ENCODE results near the gene LRP11. TPM values are rescaled to one million over a fixed set of nuclear protein-coding genes. Genes with fewer than 3 reads are reported as not detected.

LRP11 gene
- total RNA-seq, 1 donor from 2014 or later: 54.5 TPM

DNA sequence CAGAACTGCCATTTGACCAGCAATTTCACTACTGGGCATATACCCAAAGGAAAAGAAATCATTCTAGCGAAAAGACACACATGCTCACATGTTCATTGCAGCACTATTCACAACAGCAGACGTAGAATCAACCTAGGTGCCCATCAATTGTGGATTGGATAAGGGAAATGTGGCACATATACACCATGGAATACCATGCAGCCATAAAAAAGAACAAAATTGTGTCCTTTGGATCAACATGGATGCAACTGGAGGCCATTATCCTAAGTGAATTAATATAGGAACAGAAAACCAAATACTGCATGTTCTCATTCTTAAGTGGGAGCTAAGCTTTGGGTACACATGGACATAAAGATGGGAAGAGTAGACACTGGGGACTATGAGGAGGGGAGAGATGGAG lies 17.7 kb upstream of the LRP11 start:
- no peak for DNase-seq (ENCODE audit: low read depth)
- no peak overlapping the region for H3K4me3 ChIP-seq (ENCODE audit: low read depth, low read length)
- TF ChIP-seq, protein P1, sequence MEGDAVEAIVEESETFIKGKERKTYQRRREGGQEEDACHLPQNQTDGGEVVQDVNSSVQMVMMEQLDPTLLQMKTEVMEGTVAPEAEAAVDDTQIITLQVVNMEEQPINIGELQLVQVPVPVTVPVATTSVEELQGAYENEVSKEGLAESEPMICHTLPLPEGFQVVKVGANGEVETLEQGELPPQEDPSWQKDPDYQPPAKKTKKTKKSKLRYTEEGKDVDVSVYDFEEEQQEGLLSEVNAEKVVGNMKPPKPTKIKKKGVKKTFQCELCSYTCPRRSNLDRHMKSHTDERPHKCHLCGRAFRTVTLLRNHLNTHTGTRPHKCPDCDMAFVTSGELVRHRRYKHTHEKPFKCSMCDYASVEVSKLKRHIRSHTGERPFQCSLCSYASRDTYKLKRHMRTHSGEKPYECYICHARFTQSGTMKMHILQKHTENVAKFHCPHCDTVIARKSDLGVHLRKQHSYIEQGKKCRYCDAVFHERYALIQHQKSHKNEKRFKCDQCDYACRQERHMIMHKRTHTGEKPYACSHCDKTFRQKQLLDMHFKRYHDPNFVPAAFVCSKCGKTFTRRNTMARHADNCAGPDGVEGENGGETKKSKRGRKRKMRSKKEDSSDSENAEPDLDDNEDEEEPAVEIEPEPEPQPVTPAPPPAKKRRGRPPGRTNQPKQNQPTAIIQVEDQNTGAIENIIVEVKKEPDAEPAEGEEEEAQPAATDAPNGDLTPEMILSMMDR (conservative IDR thresholded peaks at IDR 0.05; ENCODE audit: low read depth, low read length): no peak

DNA sequence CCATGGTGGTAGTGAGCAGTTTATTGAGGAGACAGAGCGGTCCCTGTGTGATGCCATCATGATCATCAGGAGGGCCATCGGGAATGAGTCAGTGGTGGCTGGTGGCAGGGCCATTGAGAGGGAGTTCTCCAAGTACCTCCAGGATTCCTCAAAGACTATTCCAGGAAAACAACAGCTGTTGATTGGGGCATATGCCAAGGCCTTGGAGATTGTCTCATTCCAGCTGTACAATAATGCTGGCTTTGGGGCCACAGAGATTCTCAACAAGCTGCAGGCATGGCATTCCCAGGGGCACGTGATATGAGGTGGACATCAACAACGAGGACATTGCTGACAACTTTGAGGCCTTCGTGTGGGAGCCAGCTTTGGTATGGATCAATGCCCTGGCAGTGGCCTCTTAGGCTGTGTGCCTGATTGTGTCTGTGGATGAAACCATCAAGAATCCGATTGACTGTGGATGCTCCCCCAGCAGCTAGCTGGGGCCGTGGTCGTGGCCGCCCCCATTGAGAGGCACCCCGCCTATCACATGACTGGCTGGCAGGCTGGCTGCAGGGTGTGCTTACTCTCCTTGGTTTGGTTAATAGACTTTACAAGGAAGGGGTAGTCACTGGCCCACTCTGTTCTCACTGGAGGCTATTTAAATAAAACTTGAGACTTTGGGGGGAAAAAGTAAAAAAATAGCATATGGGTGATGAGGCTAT lies 17.1 kb upstream of the LRP11 start:
- H3K4me3 ChIP-seq (ENCODE audit: low read depth, low read length): no peak overlapping the region
- DNase-seq (ENCODE audit: low read depth): no peak
- TF ChIP-seq, protein P1 (conservative IDR thresholded peaks at IDR 0.05; ENCODE audit: low read depth, low read length): no peak

DNA sequence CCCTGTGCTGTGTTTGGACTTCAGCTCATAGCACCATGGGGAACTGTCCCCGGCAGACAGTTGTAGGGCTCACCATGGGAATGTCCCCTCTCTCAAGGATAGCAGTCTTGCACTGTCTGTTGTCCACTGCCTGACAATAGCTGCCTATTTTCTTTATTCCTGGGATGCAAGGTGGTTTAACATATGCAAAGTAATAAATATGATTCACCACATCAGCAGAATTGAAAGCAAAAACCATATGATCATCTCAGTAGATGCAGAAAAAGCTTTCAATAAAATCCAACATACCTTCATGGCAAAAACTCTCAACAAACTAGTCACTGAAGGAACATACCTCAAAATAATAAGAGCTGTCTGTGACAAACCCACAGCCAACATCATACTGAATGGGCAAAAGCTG lies 13.5 kb upstream of the LRP11 start:
- TF ChIP-seq, protein P1 (conservative IDR thresholded peaks at IDR 0.05; ENCODE audit: low read depth, low read length): no peak
- DNase-seq (ENCODE audit: low read depth): no peak
- H3K4me3 ChIP-seq (ENCODE audit: low read depth, low read length): no peak overlapping the region

DNA sequence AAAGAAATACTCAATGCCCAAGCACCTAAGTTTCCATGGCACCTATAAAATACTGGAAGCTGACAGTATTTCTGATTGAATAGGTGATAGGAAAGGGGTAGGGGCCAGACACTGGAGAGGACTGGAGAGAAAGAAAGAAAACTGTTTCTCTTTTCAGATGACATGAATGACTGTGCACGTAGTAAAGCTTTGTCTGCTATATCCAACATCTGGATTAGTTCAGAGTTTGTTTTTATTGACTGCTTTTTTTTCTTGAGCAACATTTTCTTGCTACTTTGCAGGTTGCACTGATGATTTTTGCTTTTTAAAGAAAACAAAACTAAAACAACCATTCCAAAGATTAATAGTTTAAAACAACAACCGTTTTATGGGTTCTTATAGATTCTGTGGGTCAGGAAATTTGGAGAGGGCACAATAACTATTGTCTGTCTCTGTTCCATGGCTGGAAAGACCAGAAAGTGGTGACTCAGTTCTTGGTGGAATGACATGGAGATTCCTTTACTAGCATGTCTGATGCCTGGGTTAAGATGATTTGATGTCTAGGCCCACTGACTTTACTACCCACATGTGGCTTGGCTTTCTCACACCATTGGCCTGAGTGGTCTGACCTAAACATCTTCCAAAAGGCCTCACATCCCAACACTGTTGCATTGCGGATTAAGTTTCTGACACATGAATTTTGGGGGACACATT lies 12.2 kb upstream of the LRP11 start:
- TF ChIP-seq, protein P1 (conservative IDR thresholded peaks at IDR 0.05; ENCODE audit: low read depth, low read length): no peak
- no peak for DNase-seq (ENCODE audit: low read depth)
- H3K4me3 ChIP-seq (ENCODE audit: low read depth, low read length): no peak overlapping the region

DNA sequence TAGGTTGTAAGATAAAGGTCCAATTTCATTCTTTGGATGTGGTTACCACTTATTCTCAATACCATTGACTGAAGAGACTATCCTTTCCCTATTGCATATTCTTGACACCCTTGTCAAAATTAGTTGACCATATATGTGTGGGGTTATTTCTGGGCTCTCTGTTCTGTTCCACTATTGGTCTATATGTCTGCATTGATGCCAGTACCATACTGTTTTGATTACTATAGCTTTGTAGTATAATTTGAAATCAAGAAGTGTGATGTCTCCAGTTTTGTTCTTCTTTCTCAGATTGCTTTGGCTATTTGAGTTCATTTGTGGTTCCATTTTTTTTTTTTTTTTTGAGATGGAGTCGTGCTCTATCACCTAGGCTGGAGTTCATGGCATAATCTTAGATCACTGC lies 8.1 kb upstream of the LRP11 start:
- TF ChIP-seq, protein P1 (conservative IDR thresholded peaks at IDR 0.05; ENCODE audit: low read depth, low read length): no peak
- no peak overlapping the region for H3K4me3 ChIP-seq (ENCODE audit: low read depth, low read length)
- DNase-seq (ENCODE audit: low read depth): no peak

DNA sequence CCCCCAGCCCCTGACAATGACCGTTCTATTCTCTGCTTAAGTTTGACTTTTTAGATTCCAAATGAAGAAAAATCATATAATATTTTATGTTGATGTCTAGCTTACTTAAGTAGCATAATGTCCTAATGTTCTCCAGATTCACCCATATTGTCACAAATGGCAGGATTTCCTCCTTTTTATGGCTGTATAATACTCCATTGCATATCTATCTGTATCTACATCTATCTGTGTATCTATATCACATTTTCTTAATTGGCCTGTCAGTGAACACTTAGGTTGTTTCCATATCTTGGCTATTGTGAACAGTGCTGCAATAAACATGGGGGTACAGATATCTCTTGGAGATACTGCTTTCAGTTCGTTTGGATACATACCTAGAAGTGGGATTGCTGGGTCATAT lies 7.0 kb upstream of the LRP11 start:
- TF ChIP-seq, protein P1 (conservative IDR thresholded peaks at IDR 0.05; ENCODE audit: low read depth, low read length): no peak
- no peak for DNase-seq (ENCODE audit: low read depth)
- H3K4me3 ChIP-seq (ENCODE audit: low read depth, low read length): no peak overlapping the region
